ENCODE data around the gene PDE3A.

- TF ChIP-seq CTCF (IDR thresholded peaks at IDR 0.05) (no peak), POLR2A (IDR thresholded peaks at IDR 0.05) (no peak)
Measured at GRCh38 chr12:20474443-20474842, 106.1 kb downstream of the PDE3A start.
